ENCODE measurements around the gene LPP. TPM values are rescaled to one million over a fixed set of nuclear protein-coding genes. Genes with fewer than 3 reads are reported as not detected.

LPP gene
- total and polyA plus RNA-seq, 2 of the 4 experiments (the other 2 are of a cell fraction) = 16.0 to 130 TPM

GRCh38 chr3:188236271-188236670, 82.3 kb downstream of the LPP start:
- Histone ChIP-seq H2BK15ac (ENCODE audit: low read depth, low read length) (no peak overlapping the region), H2BK20ac (ENCODE audit: low read depth, low read length) (no peak overlapping the region), H3K4ac (ENCODE audit: low read depth, low read length) (no peak overlapping the region), H2AK9ac (replicated peaks; ENCODE audit: low read depth, low read length, poor library complexity) (no peak overlapping the region), H3K4me3 (ENCODE audit: insufficient read depth, low read depth, low read length) (no peak overlapping the region), H3K23ac (ENCODE audit: low read depth, low read length) (no peak overlapping the region), H3K27ac (ENCODE audit: insufficient read depth, low read length) (no peak overlapping the region), H2AK5ac (ENCODE audit: low read depth, low read length) (no peak overlapping the region), H3K18ac (ENCODE audit: low read depth, low read length) (no peak overlapping the region), H3K79me1 (ENCODE audit: low read depth in 1 of 2, low read length in 2 of 2) (peaks cover 47 to 92% of the 10 kb centered on the region in 2 experiments), H4K91ac (ENCODE audit: insufficient read depth, low read depth, low read length) (no peak overlapping the region), H2BK120ac (ENCODE audit: low read depth, low read length) (no peak overlapping the region), H3K9me1 (ENCODE audit: insufficient read depth, low read length) (peaks cover 29% of the 10 kb centered on the region), H3K27me3 (ENCODE audit: control insufficient read depth, insufficient read depth, low read length) (no peaks in the 10 kb centered on the region), H3K4me1 (ENCODE audit: control insufficient read depth, insufficient read depth, low read length) (peaks cover 23% of the 10 kb centered on the region), H3K36me3 (ENCODE audit: control insufficient read depth, insufficient read depth, low read length) (peaks cover 2% of the 10 kb centered on the region; the same call in 1 of the 2 replicates), H3K9me3 (ENCODE audit: control insufficient read depth, insufficient read depth, low read length) (no peaks in the 10 kb centered on the region), H2BK5ac (ENCODE audit: low read depth, low read length, poor library complexity, severe bottlenecking) (peak overlapping the region; percentile 23), H3K14ac (replicated peaks; ENCODE audit: low read depth, low read length) (peak overlapping the region; percentile 59), H4K20me1 (ENCODE audit: insufficient read depth, low read length) (peaks cover 84% of the 10 kb centered on the region), H3K4me2 (ENCODE audit: low read depth, low read length) (no peak overlapping the region), H2AFZ (replicated peaks; ENCODE audit: low read length, poor library complexity) (no peak overlapping the region), H3K9ac (ENCODE audit: low read depth, low read length) (no peak overlapping the region), H4K5ac (ENCODE audit: low read depth, low read length) (no peak overlapping the region), H4K8ac (ENCODE audit: low read depth in 2 of 2, low read length in 2 of 2) (no peak overlapping the region), H3K56ac (ENCODE audit: extremely low read depth, insufficient read depth, low read length) (no peak overlapping the region)
- ATAC-seq (ENCODE audit: low read depth) (no peak), DNase-seq (no peak)
- intact Hi-C loops (cut with micrococcal nuclease) (no loop called here), in situ Hi-C loops (cut with MboI; ENCODE audit: low sequenced_read_pairs) (no loop called here), dilution Hi-C loops (cut with HindIII; ENCODE audit: low sequenced_read_pairs, unreplicated experiment) (no loop called here)
- no TSS peak for BruUV-seq (replicated peaks)
- TF ChIP-seq MXI1 (IDR thresholded peaks at IDR 0.05; ENCODE audit: borderline replicate concordance, low read depth, low read length) = no peak
- POLR2A ChIA-PET (ENCODE audit: unreplicated experiment) = no interaction called here
- 82% methylated on average over 1 of the region's 4 CpGs; no CpG with 5 or more reads in 1 of the 2 experiments for WGBS, 2 experiments (ENCODE audit: extremely low coverage in 2 of 2, insufficient read length in 1 of 2)
- CTCF ChIA-PET = no interaction called here
